ENCODE data around the gene USP54. TPM values are rescaled to one million over a fixed set of nuclear protein-coding genes. Genes with fewer than 3 reads are reported as not detected.

USP54 gene
- total RNA-seq, 1 donor from 2014 or later = 22.4 TPM

- intact Hi-C loops (cut with micrococcal nuclease) = no loop called here
- DNase-seq (no peak), ATAC-seq (no peak)
Observed at GRCh38 chr10:73493781-73494180, 97.4 kb downstream of the USP54 start.

DNA sequence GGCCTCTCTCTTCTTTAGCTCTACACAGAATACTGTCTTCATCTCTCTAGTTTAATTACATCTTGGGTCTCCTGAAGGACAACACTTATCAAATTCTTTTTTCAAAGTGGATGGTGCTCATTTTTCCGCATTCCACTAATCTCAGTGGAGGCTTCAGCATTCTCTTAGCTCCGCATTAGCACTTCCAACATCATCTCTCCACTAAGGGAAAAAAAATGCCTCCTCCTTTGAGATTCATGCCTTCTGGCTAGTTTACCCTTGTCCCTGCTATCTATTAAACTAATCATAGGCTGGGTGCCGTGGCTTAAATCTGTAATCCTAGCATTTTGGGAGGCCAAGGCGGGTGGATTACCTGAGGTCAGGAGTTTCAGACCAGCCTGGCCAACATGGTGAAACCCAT, 104.5 kb downstream of the USP54 start:
- DNase-seq = no peak
- intact Hi-C loops (cut with micrococcal nuclease) = no loop called here
- no peak for ATAC-seq

DNA sequence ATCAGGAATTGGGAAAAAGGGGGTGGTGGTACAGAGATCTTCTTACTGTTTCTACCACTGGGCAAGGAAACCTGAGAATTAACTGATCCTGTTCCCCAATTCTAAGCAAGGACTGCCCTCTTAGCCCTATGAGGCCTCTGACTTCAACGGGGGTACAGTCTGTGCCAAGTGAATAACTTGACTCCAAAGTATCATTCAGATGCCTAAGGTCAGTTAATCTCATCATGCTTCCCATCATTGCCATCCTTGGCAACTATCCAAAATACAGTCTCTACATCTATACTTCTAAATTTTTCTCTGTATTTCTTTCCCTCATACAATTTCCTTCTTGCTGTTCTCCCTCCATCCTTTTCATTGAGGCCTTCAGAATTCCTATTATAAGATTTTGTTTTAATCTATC, 105.8 kb downstream of the USP54 start:
- ATAC-seq = no peak
- DNase-seq = no peak
- intact Hi-C loops (cut with micrococcal nuclease) = no loop called here

GRCh38 chr10:73480158-73480557, 111.0 kb downstream of the USP54 start:
- DNase-seq (no peak), ATAC-seq (no peak)
- intact Hi-C loops (cut with micrococcal nuclease) = no loop called here

DNA sequence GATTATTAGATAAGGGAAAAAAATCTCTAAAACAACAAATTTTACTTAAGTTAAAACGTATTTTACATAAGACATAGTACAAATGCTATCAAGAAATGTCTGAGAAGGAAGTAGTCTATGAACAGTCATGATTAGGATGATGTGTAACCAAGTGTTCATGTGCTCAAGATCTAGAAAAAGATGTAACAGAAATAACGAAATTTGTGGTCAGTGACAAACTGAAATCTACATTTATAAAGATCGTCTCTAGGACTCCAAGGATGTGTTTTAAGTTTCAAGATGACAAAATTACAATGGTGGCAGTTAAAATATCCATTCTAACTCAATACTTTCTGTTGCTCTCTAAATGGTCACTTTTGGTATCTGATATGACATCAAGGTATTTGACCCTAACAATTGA, 112.5 kb downstream of the USP54 start:
- intact Hi-C loops (cut with micrococcal nuclease) = no loop called here
- ATAC-seq = no peak
- no peak for DNase-seq

DNA sequence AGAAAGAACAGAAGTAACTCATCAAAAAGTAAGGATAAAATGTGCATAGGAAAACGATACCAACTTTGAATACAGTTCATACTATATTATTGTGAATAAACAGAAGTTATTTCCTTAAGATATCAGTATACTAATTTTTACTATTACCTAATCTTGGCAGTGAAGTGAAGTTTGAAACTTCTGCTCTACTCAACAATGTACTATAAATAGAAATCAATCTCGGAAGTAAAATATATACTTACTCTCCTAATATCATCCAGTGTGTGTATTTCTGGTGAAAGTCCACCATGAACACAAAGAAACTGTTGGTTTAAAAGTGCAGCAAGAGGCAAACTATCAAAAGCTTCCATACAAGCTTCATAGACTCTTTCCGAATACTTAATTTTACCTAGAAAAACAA, 119.9 kb downstream of the USP54 start:
- intact Hi-C loops (cut with micrococcal nuclease) = no loop called here
- ATAC-seq = peak; percentile 50
- DNase-seq = no peak

- no peak for DNase-seq
- ATAC-seq = peak; percentile 86
- intact Hi-C loops (cut with micrococcal nuclease) = no loop called here
Observed at GRCh38 chr10:73469579-73469978, 121.6 kb downstream of the USP54 start.

DNA sequence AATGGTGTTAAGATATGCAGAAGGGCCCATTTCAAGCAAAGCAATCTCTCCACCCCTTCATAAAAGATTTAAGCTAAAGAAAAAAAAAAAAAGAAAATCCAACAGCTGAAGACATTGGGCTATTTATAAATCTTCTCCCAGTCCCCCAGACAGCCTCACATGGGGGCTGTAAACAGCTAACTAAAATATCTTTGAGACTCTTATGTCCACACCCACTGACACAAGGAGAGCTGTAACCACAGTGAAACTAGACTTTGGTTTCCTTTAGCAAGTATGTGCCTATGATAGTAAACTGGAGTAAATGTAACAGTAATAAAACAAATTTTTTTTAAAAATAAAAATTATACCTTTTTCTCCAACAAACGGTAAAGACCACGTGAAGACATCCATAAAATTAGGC, 123.9 kb downstream of the USP54 start:
- intact Hi-C loops (cut with micrococcal nuclease) = no loop called here
- ATAC-seq = no peak
- DNase-seq = no peak

DNA sequence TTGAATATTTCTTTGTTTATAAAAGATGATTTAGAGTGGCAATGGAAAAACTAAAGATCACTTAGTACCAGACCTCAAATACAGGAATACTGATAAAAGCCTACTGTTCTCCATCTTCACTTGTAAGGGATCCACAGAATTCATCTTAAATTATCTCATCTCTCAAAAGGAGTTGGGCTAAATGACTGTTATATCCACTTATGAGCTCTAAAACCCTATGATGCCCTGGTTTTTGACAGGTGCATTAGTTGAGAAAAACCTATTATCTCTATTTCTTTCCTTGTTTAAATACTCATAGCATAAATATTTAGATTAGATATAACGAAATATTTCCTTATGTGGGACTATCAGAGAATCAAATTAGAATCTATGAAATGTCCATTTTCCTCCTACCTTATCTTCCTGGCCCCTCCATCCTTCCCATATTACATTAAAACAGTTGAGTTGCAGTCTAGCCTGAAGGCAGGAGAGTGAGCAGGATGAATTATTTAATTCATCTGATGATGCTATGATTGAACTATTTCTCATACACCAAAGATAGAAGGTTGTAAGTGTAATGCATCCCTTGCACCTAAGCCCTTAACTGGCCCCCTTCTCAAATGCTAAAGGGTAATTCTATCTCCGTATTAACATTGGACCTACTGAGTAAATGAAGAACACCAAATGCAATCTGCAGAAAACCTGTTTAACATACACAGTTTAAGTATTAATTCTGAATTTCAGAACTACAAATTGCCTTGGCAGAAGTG, 125.0 kb downstream of the USP54 start:
- intact Hi-C loops (cut with micrococcal nuclease) = no loop called here
- ATAC-seq = no peak
- no peak for DNase-seq

GRCh38 chr10:73460897-73461296, 130.2 kb downstream of the USP54 start:
- no peak for ATAC-seq
- intact Hi-C loops (cut with micrococcal nuclease) = no loop called here

DNA sequence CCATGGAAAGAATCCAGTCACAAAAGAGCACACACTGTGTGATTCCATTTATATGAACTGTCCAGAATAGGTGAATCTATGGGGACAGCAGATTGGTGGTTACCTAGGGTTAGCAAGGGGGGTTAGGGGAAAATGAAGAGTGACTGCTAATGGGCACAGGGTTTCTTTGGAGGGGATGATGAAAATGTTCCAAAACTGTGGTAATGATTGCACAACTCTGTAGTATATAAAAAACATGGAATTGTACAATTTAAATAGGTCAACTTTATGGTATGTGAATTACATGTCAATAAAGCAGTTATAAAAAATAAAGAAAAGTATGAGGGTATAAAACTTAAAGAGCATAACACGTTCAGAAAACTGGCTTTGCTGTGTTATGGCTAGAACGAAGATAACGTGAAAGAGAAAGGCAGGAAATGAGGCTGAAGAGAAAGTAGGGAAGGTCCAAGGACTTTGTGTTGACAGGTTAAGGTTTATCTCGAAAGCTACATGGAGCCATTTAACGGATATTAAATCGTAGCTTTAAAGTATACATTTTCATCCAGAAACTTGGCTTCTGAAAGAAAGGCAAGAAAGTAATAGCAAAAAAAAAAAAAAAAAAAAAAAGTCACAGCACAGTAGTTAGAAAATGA, 131.3 kb downstream of the USP54 start:
- intact Hi-C loops (cut with micrococcal nuclease) = no loop called here
- no peak for DNase-seq
- ATAC-seq = no peak

More at GRCh38 chr10:73460897-73461296, 130.2 kb downstream of the USP54 start:
- no peak for DNase-seq

GRCh38 chr10:73456187-73456890, 134.8 kb downstream of the USP54 start:
- intact Hi-C loops (cut with micrococcal nuclease) = no loop called here
- peak; percentile 28 for ATAC-seq
- no peak for DNase-seq

DNA sequence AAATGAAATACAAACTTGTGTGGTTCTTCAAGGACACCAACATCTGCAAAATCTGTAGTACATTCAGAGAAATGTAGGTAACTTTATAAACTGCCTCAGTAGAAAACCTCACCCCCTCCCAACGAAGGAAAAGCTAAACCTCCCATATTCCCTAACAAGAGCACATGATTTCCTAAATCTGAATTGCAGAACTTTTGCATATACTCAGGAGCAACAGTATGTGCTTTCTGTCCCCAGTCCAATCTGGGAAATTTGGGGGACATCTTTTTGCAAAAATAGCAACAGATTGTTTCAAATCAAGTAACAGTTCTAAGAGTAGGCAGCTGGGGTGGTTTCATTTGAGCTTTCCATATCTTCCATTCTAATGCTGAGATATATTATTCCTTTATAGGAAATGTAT, 142.0 kb downstream of the USP54 start:
- DNase-seq (no peak), ATAC-seq (no peak)
- intact Hi-C loops (cut with micrococcal nuclease) = no loop called here

DNA sequence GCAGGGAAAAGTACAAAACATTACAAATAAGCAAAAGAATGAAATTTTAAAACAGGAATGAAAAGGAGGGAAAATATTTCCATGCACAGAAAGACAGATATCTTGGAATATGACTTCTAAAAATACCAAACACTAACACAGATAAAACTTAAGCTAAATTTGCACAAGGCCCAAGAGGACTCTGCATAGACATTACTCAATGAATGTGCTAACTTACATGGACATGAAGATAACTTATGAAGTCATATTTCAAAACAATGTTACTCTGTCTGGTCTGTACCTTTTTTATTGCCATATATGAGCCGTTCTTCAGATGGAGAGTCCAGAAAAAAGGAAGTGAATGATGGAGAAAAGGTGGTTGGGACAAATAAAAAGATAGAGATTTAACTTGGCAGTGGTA, 142.8 kb downstream of the USP54 start:
- no peak for DNase-seq
- ATAC-seq = peak; percentile 66
- intact Hi-C loops (cut with micrococcal nuclease) = no loop called here

Other genes starting within 250 kb of the USP54 start
- gene CFAP70, start 232.5 kb downstream of the USP54 start, total RNA-seq = 1.7 TPM
- gene ANXA7, start 177.3 kb downstream of the USP54 start, total RNA-seq = 116 TPM
- 2.9 TPM for gene MSS51, start 157.8 kb downstream of the USP54 start, total RNA-seq
- gene PPP3CB, start 95.3 kb downstream of the USP54 start, total RNA-seq = 67.7 TPM
- 0.32 TPM for gene MYOZ1, start 50.1 kb upstream of the USP54 start, total RNA-seq
- gene SYNPO2L, start 64.7 kb upstream of the USP54 start, total RNA-seq = 237 TPM
- 3.2 TPM for gene AGAP5, start 106.8 kb upstream of the USP54 start, total RNA-seq
- 50.5 TPM for gene SEC24C, start 153.0 kb upstream of the USP54 start, total RNA-seq
- gene CHCHD1, start 190.7 kb upstream of the USP54 start, total RNA-seq = 29.2 TPM
- 53.9 TPM for gene ZSWIM8, start 194.3 kb upstream of the USP54 start, total RNA-seq
- 11.7 TPM for gene NDST2, start 220.3 kb upstream of the USP54 start, total RNA-seq